Middle frontal gyrus (tissue), 1 donor: ENCODE data around the gene CHRM2.

Experiments
- DNase-seq: peaks from one replicate; pipeline ENCODE4 v3.0.0-alpha.2; 2015; ENCODE audit warnings: low spot score; ENCODE audit errors: extremely low spot score

Gene CHRM2

DNA sequence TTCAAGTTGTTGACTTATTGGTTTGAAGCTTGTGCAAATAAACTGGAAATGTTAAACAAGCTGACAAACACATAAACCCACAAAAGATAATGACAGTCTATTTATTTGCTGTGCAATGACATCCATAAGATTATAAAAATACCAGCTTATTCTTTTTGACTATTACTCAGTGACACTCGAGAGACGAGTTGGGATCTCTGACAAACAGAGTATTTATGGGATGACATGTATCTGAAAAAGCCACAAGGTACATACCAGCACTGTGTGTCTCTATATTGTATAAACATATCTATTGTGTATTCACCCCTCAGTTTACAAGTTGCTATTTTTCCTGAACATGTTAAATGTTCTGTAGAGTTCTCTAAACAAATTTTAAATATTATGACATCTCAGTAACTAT, 88.9 kb downstream of the CHRM2 start:
- DNase-seq, result no peak

DNA sequence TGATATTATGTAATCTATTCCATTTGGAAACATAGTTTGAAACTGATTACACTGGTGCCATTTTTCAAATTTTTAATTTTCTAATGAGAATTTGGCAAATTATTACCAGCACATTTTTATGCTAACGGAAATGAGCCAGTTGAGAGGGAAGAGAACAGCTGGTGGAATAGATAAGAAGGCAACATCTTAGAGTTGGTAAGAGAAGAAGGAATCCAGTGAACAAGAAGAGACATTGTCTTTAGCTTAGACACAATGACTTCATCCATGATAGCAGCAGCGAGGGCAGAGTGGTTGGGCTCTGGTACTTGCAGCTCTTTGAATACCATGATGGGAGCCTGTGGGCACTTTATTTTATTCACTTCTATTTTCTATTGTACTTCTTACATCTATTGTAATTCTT, 89.6 kb downstream of the CHRM2 start:
- no peak for DNase-seq

DNA sequence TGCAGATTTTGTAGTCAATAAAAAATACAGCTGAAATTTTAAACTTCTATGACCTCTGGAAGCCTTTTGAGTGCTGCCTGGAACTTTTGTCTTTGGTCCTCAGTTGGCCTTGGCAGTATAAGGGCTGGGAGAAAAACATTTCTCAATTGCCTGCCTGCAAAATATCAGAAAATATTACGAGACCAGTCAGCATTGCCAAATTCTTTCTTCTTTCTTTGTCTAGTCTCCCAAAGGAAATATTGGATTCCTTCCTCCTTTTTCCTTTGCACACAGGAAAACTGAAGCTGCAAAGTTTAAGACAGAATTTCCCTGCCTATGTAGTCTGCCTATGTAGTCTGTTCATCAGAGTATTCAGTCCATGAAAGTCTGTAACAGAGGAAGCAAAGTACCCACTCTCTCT, 95.9 kb downstream of the CHRM2 start:
- DNase-seq, result no peak

DNA sequence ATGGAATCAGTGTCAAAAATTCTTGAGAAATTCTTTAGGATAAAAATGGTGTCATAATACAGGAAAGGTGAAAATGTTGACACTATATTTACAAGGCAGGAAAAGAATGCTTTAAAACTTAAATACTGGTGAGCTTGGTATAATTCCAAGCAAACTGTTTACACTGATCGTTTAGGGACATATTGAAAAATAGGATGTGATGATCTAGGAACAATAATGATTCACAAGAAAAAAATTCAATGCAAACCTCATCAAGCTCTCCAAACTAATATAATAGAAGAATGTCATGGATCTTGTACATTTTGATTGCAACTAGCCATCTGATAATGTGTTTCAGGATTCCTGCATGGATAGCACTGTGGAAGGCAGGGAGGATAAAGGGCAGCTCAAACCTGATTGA, 98.4 kb downstream of the CHRM2 start:
- no peak for DNase-seq

DNA sequence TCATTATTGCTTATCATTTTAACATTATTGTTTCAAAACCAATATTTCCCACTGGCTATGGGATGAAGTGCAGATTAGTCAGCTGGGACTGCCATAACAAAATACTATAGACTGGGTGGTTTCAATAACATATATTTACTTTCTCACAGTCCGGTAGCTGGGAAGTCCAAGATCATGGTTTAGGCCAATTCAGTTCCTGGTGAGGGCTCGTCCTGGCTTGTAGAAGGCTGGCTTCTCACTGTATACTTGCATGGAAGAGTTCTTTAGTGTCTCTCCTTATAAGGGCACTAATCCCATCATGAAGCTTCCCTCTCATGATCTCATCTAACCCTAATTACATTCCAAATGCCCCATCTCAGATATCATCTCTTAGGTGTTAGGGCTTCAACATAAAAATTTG, 101.3 kb downstream of the CHRM2 start:
- no peak for DNase-seq

DNA sequence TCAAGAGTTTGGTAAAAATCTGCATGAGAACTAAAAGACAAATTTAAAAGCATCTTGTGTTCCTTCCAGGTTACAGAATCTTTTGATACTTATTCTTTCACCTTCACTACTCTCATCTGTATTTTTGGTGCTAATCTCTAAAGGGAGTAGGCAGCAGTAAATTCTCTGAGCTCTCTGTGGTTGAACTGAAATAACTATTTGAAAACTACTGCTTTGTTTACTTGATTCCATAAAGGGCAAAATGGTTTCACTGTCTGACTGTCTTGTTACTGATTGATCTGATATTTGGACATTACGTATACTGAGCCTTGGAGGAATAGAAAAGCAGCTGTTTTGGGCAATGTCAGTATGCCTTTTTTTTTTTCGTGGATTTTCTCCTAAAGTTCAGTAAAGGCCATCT, 103.3 kb downstream of the CHRM2 start:
- no peak for DNase-seq

DNA sequence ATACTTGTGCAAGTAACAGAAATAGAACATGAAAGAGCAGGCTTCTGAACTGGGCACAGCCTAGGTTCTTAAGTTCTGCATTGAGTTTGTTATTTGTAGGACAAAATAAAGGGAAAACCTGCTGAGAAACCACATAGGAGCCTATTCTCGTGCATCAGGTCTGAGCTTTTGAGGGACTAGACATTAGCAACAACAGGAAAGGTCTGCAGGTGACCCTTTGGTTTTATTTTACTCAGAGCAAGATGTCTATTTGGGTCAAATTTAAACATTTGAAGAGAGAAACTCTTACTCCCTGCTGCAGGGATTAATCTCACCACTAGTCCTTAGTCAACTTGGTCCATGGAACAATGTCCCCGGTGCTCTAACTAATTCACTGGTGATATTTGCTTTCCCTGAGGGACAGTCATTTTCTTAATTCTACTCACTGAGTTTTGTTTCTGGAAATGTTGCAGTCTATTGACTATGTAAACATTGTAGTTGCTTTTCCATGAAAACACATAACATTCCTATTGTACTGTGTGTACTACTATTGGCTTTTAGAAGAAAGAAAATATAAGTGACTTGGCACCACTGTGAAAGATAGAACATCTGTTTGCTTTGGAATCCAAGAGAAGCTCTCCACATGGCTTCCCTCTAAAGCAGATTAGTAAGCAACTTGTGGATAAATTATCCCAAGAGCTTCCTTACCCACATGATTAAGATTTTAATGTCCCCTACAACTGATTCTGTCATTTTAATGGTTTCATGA, 108.2 kb downstream of the CHRM2 start:
- DNase-seq, result no peak

DNA sequence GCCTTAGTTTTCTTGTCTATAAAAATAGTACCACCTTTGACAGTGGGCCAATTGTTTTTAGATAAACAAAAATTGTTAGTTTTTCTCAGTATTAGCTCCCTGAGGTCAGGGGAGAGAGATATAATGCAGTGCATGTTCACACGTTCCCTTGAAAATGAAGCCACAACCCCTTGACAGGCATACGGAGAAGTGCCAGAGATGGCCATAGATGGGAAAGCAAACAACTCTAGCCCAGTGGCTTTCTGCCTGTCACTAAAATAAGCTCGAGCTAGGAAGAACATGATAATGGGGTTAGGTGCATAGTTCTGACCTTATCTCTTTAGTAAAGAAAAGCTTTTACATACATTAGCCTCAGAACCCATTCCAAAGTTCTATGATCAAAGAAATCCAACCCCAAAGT, 124.9 kb downstream of the CHRM2 start:
- no peak for DNase-seq

DNA sequence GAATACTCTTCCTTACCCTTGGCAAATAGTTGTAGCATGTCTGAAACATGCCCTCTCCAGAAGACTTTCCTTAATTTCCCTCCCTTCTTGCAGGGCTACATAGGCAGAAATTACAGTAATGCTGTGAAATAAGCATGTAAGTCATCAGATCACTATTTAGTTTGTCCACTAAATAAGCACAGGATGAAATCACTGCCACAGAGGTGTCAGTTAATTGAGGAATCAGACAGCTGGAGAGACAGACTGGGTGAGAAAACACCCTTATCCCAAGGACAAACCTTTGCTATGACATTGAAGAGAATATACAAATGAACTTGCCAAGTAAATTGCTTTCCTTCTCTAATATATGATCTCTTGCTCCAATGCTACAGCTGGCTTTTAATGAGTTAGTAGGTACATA, 129.3 kb downstream of the CHRM2 start:
- no peak for DNase-seq

DNA sequence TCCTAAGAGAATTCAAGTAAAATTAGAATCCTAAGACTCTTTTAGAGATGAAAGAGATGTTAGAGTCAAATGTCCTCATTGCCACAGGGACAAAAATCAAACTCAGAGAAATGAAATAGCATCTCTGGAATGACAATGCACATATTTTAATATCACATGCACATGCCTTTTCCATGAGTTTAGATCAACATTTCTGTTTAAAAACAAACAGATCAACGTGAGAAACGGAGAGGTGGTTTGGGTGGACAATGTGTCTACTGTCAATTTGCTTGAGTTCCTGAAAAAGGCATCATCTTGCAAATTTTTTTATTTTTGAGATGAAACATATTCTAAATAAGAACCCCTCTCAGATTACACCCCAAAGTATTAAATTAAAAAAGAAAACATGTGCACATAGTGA, 130.0 kb downstream of the CHRM2 start:
- no peak for DNase-seq

DNA sequence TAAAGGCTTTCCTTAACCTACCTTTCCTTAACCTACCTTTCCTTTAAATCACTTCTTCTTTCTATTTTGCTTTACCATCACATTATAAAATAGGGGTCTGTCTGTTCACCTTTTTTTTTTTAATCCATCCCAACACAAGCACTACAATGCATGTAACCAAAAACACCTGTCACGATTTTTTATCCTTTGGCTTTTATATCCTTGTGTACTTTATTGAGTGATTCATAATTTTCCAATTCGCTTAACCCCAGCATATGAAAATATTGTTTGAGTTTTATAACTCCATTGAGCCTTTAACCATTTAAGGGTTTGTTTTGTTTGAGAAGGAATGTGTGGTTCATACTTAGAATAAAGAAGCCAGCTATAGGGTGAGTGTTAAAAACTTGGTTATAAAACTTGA, 132.2 kb downstream of the CHRM2 start:
- DNase-seq, result no peak

DNA sequence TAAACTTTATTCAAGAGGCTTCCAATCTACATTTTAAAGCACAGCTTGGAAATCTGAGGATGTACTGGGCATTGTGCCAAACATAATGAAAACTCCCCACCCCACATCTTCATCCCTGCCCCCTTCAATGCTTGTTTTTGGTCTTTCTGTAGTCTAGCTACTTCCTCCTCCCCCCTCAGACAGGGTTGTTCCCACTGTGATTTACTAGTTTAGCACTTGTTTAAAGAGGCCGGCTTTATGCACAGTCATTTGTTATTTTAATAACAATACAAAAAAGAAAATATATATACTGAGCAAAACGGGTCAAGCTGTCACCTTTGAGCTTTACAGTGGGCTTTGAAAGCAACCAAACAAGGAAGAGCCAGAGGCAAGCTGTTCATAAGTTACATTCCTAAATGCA, 132.6 kb downstream of the CHRM2 start:
- no peak for DNase-seq

DNA sequence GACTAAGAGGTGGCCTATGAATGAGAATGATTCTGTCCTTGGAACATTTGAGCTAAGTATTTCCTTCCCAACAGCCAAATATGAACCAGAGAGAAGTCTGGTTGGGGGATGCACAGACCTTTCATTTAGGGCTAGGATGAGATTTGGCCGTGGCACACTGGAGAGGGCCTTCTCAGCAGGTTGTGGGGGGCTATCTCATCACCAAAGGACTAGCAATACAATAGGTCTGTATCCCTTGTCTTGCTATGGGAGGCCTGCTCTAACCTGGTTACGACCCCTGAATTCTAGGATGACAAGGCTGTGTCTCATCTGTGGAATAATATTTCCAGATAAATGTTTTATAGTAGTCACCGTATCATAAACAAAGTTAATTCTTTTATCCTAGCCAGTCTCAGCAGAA, 133.0 kb downstream of the CHRM2 start:
- no peak for DNase-seq

DNA sequence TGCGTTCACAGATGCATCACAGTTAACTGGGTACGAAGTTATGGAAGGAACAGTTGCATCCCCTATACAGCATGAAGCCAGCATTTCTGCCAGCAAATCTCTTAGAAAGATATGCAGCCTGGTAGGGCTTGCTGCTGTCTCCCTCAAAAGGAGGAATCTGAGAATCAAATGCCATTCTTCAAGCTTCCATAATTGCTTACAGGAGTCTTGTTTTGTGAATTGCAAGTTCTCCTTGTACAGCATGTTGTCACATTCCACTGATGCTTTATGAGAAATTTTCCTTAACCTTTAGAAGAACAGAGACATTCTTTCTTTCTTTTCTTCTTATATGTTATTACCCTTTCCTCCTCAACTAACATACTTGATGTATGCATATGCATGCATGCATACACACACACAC, 134.6 kb downstream of the CHRM2 start:
- DNase-seq, result no peak

DNA sequence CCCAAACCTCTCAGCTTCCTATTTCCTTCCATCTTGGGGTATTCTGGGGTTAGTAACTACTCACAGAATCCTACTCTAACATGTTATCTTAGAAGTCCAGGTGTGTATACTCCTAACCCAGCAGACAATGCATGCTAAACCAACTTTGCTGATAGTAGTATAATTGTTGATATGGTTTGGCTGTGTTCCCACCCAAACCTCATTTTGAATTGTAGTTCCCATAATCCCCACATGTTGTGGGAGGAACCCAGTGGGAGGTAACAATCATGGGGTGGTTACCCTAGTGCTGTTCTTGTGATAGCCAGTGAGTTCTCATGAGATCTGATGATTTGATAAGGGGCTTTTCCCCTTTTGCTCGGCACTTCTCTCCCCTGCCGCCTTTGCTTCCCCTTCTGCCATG, 135.1 kb downstream of the CHRM2 start:
- DNase-seq, result no peak

DNA sequence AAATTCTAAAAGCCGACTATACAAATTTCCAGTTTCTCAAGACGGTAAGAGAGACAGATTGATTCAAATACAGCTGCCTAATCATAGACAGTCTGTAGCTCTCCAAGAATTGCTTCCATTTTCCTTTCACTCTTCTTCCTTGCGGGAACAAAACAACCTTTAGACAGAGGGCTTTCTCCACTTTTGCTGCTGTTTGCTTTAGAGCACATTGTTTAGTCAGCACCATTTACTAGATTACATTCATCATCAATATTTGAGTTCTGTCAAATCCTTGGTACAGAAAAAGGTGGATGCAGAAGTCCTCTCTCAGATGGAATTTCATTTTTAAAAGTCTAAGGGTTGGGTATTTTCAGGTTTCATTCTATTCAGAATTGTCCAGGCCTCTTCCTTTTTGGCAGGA, 137.4 kb downstream of the CHRM2 start:
- no peak for DNase-seq

DNA sequence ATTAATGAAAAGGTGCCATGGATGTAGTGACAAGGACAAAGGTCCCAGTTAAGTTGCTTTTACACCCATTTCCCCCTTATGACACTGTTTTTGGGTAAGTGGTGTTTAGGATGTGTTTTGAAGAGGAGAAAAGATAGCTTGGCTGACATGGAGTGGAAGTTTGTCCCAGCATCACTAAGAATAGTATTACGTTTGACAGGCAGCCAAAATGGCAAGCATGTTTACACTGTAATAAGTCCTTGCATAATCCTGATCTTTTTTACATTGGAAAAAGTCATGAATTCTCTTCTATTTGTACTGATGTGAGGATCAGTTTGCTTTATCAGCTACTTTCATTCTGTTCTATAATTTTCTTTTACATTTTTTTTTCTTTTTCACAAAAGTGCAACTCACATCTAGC, 137.8 kb downstream of the CHRM2 start:
- DNase-seq, result no peak

DNA sequence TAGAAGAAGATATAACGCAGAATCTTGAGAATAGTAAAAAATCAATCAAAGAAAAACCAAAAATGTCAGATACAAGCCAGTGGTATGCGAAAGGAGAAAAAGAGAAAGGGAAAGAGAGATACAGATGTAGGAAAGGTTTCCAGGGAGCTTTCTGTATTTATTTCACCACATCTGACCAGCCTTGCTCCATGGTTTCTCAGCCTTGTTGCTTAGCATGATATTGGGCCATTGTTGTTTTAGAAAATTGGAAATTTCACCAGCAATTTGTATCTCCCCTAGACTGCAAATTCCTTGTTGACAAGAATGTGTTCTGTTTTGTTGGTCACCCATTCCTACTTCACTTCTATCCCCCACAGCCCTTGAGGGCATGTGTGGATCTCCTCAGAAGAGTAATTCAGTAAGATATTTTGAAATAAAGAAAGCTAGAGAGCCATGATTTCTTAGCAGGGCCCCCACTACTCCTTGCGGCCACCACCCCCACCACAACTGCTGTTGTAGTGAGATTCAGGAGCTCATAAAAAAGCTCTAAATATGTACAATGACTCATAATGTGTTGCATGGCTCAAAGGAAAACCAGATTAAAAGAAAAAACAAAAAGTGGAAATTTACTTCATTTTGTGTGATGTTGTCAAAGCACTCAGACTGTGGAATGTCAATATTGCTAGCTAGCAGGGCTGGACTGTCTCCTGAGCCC, 138.7 kb downstream of the CHRM2 start:
- no peak for DNase-seq

DNA sequence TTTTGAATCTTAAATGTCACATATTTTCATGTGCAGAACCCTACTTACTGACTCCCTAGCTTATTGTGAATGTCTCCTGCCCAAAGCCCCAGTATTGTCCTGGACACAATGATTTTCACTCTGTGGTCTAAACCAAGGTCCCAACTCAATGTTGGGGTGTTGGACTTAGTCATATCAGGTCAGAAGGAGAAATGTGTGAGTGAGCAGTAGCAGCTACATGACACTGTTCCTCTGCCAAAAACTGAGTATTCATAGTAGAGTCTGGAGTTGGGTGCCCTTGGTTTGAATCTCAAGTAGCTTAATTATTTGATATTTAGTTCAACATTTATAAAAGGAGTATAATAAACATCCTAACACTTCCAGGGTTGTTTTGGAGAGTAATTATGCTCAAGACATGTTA, 141.0 kb downstream of the CHRM2 start:
- DNase-seq, result no peak

DNA sequence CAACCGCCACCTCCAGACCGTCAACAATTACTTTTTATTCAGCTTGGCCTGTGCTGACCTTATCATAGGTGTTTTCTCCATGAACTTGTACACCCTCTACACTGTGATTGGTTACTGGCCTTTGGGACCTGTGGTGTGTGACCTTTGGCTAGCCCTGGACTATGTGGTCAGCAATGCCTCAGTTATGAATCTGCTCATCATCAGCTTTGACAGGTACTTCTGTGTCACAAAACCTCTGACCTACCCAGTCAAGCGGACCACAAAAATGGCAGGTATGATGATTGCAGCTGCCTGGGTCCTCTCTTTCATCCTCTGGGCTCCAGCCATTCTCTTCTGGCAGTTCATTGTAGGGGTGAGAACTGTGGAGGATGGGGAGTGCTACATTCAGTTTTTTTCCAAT, 146.6 kb downstream of the CHRM2 start:
- no peak for DNase-seq

DNA sequence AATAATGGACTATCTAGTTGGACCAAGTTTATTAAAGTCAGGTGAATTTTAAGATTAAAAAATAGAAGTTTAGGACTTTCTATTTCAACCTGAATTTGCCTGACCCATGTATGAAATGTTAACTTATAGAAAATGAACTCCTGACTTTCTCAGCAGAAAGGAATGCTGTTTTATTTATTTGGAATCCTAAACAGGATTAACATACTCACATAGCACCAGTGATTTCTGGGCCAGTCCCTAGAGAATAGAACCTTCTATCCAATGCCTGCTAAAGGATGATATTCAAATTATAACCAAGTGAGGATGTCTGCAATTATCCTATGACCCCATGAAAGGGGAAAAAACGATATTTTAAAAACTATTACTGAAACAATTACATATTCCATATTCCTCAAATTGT, 148.8 kb downstream of the CHRM2 start:
- no peak for DNase-seq

DNA sequence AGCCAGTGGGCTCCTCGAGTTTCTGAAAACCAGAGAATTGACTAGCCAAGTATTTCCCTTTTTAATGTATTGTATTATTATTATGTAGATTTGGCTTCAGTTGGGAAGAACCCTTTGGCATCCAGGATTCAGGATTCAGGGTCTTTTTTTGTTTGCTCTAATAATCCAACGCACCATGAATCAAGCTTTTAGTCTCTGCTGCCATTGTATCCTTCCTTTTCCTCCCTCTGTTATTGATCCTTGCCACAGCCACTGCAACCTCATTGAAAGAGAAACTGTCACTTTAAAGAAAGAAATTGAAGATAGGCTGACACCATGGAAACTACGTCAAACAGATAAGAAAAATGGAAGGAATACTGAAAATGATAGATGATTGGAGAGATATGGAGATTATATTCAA, 150.0 kb downstream of the CHRM2 start:
- DNase-seq, result no peak

DNA sequence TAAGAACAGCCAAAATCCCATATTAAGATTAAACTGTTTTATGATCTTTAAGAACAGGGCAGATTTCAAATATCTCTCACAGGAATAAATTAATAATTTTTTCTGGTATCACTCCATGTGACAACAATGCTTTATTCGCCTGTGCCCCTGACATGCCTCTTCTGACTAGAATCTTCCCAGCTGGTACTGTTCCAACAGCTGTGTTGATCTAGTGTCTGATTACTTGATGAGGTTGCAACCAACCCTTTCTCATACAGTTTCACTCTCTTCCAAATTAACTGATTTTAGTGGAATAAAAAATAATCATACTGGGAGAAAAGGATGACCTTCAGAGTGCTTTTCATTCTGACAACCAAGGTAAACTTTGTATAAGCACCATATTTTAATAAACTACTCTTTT, 151.9 kb downstream of the CHRM2 start:
- no peak for DNase-seq
